K562 (cell line): Measurements from ENCODE around the gene MKNK1. TPM values are rescaled to one million over a fixed set of nuclear protein-coding genes. Genes with fewer than 3 reads are reported as not detected.

Source experiments
- ADNP ChIP-seq: fragments of 200-800 bp; sonication (Bioruptor generic); IDR thresholded peaks from 2 replicates; pipeline ENCODE4 v1.6.1; 2016; ENCODE audit warnings: missing genetic modification characterization, missing compliant biosample characterization
- ARID2 ChIP-seq: fragments of 450-650 bp; IDR thresholded peaks from 2 replicates; pipeline ENCODE4 v1.6.1; 2017; ENCODE audit warnings: antibody characterized with exemption, mild to moderate bottlenecking
- CHD4 ChIP-seq: fragments of 200-600 bp; sonication (generic); IDR thresholded peaks from 3 replicates; pipeline ENCODE4 v1.6.1; 2012; ENCODE audit warnings: low read depth, mild to moderate bottlenecking, mixed read lengths, low read length, inconsistent platforms; ENCODE audit not compliant: insufficient read depth, insufficient replicate concordance, poor library complexity, severe bottlenecking
- CTBP1 ChIP-seq: fragments of 450-650 bp; IDR thresholded peaks from 2 replicates; pipeline ENCODE4 v1.6.1; 2016; ENCODE audit warnings: borderline replicate concordance
- EZH2 ChIP-seq: IDR thresholded peaks from 2 replicates; pipeline ENCODE4 v1.6.1; 2012; ENCODE audit warnings: low read depth, mild to moderate bottlenecking, inconsistent platforms, low read length, borderline replicate concordance
- HIVEP1 ChIP-seq: fragments of 250-450 bp; sonication (Bioruptor Pico); IDR thresholded peaks from 2 replicates; pipeline ENCODE4 v1.4.0; 2020; ENCODE audit warnings: mild to moderate bottlenecking
- KAT7 ChIP-seq: sonication (generic); formaldehyde crosslinking; IDR thresholded peaks from 2 replicates; pipeline ENCODE4 v1.8.0; 2022; ENCODE audit warnings: missing genetic modification reagents, mild to moderate bottlenecking, borderline replicate concordance
- MCM3 ChIP-seq: fragments of 450-650 bp; IDR thresholded peaks from 2 replicates; pipeline ENCODE4 v1.6.1; 2016
- POLR2B ChIP-seq: fragments of 450-650 bp; IDR thresholded peaks from 2 replicates; pipeline ENCODE4 v1.6.1; 2018; ENCODE audit warnings: low read depth; ENCODE audit not compliant: partially characterized antibody
- SIX5 ChIP-seq, 2 experiments: IDR thresholded peaks; 2 replicates each; pipeline ENCODE4 v1.6.1; 2011; ENCODE audit warnings: low read length in 2 of 2, borderline replicate concordance in 1 of 2, low read depth in 1 of 2, mild to moderate bottlenecking in 1 of 2, moderate library complexity in 1 of 2; ENCODE audit not compliant: insufficient read depth in 1 of 2
- SMC3 ChIP-seq: conservative IDR thresholded peaks from 2 replicates; pipeline ENCODE4 v1.6.1; 2011; ENCODE audit warnings: low read depth, low read length, improper control_type of control experiment; ENCODE audit not compliant: insufficient read depth
- SP1 ChIP-seq: sonication (generic); formaldehyde crosslinking; IDR thresholded peaks from 2 replicates; pipeline ENCODE4 v1.8.1; 2022; ENCODE audit warnings: mild to moderate bottlenecking, missing genetic modification reagents
- YY1 ChIP-seq, 3 experiments: IDR thresholded peaks; 2 replicates each; pipeline ENCODE4 v1.6.1; 2011; ENCODE audit warnings: low read length in 2 of 3, mild to moderate bottlenecking in 2 of 3, moderate library complexity in 2 of 3, borderline replicate concordance in 1 of 3, control low read depth in 1 of 3, low read depth in 1 of 3; ENCODE audit not compliant: insufficient read depth in 3 of 3, insufficient replicate concordance in 2 of 3, control insufficient read depth in 1 of 3, insufficient read length in 1 of 3; ENCODE audit errors: extremely low read depth in 1 of 3
- ZNF133 ChIP-seq: fragments of 250-450 bp; sonication (Bioruptor Pico); IDR thresholded peaks from 2 replicates; pipeline ENCODE4 v1.4.0; 2020; ENCODE audit warnings: mild to moderate bottlenecking
- polyA plus RNA-seq, 8 experiments: library from polyadenylated mRNA; depleted of rRNA in 4 of 8; stranded (reverse) in 5 of 8; unstranded in 3 of 8; fragments of >200 nt; fragmentation: Nextera tagmentation in 2 of 8; fragmentation: Illumina TruSeq in 1 of 8; extraction: Ambion mirVana in 2 of 8; extraction: Trizol in 1 of 8; gene quantifications; 2 replicates each; pipeline versions ENCODE4 v1.2.1 to v1.2.3, GENCODE V29; 2011 to 2014; ENCODE audit warnings: inconsistent platforms in 1 of 8, missing spikeins in 1 of 8
- total RNA-seq, 7 experiments: library from RNA; depleted of rRNA in 6 of 7; stranded (reverse); fragments of >200 nt in 6 of 7; fragmentation: Illumina TruSeq in 2 of 7; extraction: Trizol in 2 of 7; gene quantifications; 2 replicates each; pipeline versions ENCODE4 v1.2.1 to v1.2.3, GENCODE V29; 2011 to 2021; ENCODE audit warnings: low replicate concordance in 1 of 7
- TF ChIP-seq, protein P1 (sequence below): IDR thresholded peaks from 2 replicates; pipeline ENCODE4 v1.6.1; 2011; ENCODE audit warnings: borderline replicate concordance, low read depth, mild to moderate bottlenecking, moderate library complexity, low read length; ENCODE audit not compliant: insufficient read depth, poor library complexity, severe bottlenecking
- TF ChIP-seq, protein P2 (sequence below): sonication (generic); formaldehyde crosslinking; IDR thresholded peaks from 2 replicates; pipeline ENCODE4 v1.8.1; 2023; ENCODE audit warnings: mild to moderate bottlenecking, missing genetic modification reagents
- TF ChIP-seq, protein P3 (sequence below): fragments of 250-450 bp; sonication (Bioruptor Pico); IDR thresholded peaks from 2 replicates; pipeline ENCODE4 v1.8.0; 2022; ENCODE audit warnings: inconsistent platforms

Gene MKNK1
- total and polyA plus RNA-seq, 9 of the 15 experiments (the other 6 are each of a cell fraction or from before 2014, with no cell fraction given), result 27.7 to 51.3 (median 43.7) TPM

DNA sequence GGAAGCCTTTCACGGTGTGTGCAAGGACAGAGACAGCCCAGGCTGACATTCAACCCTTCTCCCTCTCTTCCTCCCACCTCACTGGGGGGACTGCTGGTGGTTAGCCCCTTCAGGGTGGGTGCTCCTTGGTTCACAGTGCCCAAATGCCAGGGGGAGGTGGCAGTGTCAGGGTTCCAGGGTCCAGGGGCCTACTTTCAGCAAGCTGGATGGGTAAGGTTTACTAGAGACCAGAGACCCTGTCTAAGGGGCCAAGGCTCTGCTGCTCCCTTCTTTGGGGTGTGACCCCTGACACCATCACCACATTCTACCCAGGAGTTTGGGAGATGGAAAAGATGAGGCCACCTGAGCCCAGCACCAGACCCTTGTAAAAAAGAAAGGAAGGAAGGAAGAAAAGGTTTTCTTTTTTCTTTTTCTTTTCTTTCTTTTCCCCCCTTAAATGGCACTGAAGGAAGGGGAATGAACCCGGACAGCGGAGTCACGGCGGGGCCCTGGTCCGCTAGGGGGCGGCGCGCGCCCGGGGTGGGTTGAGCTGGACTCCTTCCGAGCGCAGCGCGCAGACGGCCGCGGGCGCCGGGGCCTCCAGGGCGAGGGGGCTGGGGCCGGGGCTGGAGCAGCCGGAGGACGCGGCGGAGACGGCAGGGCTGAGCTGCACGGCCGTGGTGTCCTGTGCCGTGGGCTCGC lies 71.4 kb downstream of the MKNK1 start (continued):
- TF ChIP-seq HIVEP1 (CRISPR knock-in tag) (no peak), SMC3 (peak; percentile 69), SIX5 (IDR thresholded peaks at IDR 0.05; ENCODE audit: borderline replicate concordance in 1 of 2, insufficient read depth in 1 of 2, low read depth in 1 of 2, low read length in 2 of 2) (no peak), KAT7 (CRISPR knock-in tag) (no peak), ADNP (tag) (no peak), YY1 (IDR thresholded peaks at IDR 0.05; ENCODE audit: borderline replicate concordance in 1 of 3, control insufficient read depth in 1 of 3, extremely low read depth in 1 of 3, insufficient read depth in 3 of 3, insufficient read length in 1 of 3, insufficient replicate concordance in 2 of 3, low read depth in 1 of 3, low read length in 2 of 3) (peak in 1 of 3 experiments; percentile 38), CHD4 (no peak), EZH2 (no peak), POLR2B (no peak), SP1 (CRISPR knock-in tag) (no peak), MCM3 (no peak), ARID2 (0 out of 2 replicates have a peak, but pooled peaks have one; percentile 25), ZNF133 (no peak), CTBP1 (peak; percentile 20; the same call in 1 of the 2 replicates)
- TF ChIP-seq, protein P1, sequence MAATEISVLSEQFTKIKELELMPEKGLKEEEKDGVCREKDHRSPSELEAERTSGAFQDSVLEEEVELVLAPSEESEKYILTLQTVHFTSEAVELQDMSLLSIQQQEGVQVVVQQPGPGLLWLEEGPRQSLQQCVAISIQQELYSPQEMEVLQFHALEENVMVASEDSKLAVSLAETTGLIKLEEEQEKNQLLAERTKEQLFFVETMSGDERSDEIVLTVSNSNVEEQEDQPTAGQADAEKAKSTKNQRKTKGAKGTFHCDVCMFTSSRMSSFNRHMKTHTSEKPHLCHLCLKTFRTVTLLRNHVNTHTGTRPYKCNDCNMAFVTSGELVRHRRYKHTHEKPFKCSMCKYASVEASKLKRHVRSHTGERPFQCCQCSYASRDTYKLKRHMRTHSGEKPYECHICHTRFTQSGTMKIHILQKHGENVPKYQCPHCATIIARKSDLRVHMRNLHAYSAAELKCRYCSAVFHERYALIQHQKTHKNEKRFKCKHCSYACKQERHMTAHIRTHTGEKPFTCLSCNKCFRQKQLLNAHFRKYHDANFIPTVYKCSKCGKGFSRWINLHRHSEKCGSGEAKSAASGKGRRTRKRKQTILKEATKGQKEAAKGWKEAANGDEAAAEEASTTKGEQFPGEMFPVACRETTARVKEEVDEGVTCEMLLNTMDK, result peak; percentile 99
- TF ChIP-seq, protein P2, sequence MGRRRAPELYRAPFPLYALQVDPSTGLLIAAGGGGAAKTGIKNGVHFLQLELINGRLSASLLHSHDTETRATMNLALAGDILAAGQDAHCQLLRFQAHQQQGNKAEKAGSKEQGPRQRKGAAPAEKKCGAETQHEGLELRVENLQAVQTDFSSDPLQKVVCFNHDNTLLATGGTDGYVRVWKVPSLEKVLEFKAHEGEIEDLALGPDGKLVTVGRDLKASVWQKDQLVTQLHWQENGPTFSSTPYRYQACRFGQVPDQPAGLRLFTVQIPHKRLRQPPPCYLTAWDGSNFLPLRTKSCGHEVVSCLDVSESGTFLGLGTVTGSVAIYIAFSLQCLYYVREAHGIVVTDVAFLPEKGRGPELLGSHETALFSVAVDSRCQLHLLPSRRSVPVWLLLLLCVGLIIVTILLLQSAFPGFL (CRISPR knock-in tag), result no peak
- TF ChIP-seq, protein P3, sequence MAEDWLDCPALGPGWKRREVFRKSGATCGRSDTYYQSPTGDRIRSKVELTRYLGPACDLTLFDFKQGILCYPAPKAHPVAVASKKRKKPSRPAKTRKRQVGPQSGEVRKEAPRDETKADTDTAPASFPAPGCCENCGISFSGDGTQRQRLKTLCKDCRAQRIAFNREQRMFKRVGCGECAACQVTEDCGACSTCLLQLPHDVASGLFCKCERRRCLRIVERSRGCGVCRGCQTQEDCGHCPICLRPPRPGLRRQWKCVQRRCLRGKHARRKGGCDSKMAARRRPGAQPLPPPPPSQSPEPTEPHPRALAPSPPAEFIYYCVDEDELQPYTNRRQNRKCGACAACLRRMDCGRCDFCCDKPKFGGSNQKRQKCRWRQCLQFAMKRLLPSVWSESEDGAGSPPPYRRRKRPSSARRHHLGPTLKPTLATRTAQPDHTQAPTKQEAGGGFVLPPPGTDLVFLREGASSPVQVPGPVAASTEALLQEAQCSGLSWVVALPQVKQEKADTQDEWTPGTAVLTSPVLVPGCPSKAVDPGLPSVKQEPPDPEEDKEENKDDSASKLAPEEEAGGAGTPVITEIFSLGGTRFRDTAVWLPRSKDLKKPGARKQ (CRISPR knock-in tag), result peak; percentile 78
